ENCODE measurements around the gene PDCD2L.
A peak's percentile ranks its signal among the peaks of the same experiment; 100 is the strongest.
"Not testable (repeated sequence)": the region's sequence is repeated elsewhere in the genome, so short reads cannot be mapped to it uniquely, and the experiment has no call there.

The PDCD2L gene

GRCh38 chr19:34388745-34389144 is 15.5 kb upstream of the PDCD2L start:
- not testable (repeated sequence) for H3K27ac Mint-ChIP-seq; H3K9me3 Mint-ChIP-seq; H3K27me3 Mint-ChIP-seq (ENCODE audit: low read depth); H3K4me1 Mint-ChIP-seq (ENCODE audit: low read depth); H3K4me3 Mint-ChIP-seq
- H3K36me3 Mint-ChIP-seq (ENCODE audit: low read depth): peaks cover 32% of the 10 kb centered on the region

DNA sequence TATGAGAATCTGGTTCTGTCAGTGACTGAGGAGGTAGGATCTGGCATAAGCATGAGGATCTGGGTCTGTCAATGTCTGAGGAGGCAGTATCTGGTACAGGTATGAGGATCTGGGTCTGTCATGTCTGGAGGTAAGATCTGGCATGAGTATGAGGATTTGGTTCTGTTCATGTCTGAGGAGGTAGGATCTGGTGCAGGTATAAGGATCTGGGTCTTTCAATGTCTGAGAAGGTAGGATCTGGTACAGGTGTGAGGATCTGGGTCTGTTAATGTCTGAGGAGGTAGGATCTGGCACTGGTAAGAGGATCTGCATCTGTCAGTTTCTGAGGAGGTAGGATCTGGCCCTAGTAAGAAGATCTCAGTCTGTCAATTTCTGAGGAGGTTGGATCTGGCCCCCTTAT is 12.4 kb upstream of the PDCD2L start:
- Mint-ChIP-seq H3K9me3 (no peaks in the 10 kb centered on the region), H3K27me3 (ENCODE audit: low read depth) (no peaks in the 10 kb centered on the region), H3K4me1 (ENCODE audit: low read depth) (no peaks in the 10 kb centered on the region), H3K4me3 (no peak overlapping the region), H3K36me3 (ENCODE audit: low read depth) (peaks cover 11% of the 10 kb centered on the region), H3K27ac (no peak overlapping the region)

DNA sequence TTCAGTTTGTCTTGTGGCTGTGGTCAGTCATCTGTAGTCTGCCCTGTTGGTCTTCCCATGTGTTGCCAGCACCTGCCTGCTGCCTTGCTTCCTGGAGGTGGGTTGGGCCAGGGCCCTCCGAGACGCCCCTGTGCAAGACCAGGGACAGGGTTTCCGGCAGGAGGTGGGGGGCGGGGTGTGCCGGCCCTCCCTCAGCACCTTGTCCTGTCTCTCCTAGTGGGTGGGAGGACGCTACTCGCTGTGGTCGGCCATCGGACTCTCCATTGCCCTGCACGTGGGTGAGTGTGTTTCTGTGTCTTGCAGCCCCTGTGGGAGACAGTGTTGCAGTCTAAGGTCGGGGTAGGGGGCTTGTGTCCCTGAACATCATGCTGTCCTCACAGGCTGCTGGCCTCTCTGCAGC is 11.2 kb upstream of the PDCD2L start:
- no peaks in the 10 kb centered on the region for H3K27me3 Mint-ChIP-seq (ENCODE audit: low read depth)
- no peaks in the 10 kb centered on the region for H3K9me3 Mint-ChIP-seq
- H3K4me1 Mint-ChIP-seq (ENCODE audit: low read depth): no peaks in the 10 kb centered on the region
- H3K27ac Mint-ChIP-seq: no peak overlapping the region
- H3K4me3 Mint-ChIP-seq: no peak overlapping the region
- H3K36me3 Mint-ChIP-seq (ENCODE audit: low read depth): peaks cover 9% of the 10 kb centered on the region

DNA sequence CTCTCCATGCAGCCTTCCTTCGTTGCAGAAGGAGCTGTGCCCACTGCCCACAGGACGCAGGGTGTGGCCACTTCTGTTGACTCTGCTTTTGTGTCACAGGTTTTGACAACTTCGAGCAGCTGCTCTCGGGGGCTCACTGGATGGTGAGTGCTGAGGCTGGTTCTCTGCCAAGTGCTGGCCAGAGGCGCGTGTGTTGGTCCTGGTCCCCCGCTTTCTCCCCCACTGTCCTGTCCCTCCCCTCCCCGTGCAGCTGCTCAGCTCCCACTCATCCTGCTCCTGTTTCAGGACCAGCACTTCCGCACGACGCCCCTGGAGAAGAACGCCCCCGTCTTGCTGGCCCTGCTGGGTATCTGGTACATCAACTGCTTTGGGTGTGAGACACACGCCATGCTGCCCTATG is 10.6 kb upstream of the PDCD2L start:
- Mint-ChIP-seq H3K27me3 (ENCODE audit: low read depth) (no peaks in the 10 kb centered on the region), H3K9me3 (no peaks in the 10 kb centered on the region), H3K27ac (no peak overlapping the region), H3K36me3 (ENCODE audit: low read depth) (peaks cover 9% of the 10 kb centered on the region), H3K4me1 (ENCODE audit: low read depth) (no peaks in the 10 kb centered on the region), H3K4me3 (no peak overlapping the region)

GRCh38 chr19:34397853-34398252 is 6.3 kb upstream of the PDCD2L start:
- peaks cover 23% of the 10 kb centered on the region for H3K36me3 Mint-ChIP-seq (ENCODE audit: low read depth)

DNA sequence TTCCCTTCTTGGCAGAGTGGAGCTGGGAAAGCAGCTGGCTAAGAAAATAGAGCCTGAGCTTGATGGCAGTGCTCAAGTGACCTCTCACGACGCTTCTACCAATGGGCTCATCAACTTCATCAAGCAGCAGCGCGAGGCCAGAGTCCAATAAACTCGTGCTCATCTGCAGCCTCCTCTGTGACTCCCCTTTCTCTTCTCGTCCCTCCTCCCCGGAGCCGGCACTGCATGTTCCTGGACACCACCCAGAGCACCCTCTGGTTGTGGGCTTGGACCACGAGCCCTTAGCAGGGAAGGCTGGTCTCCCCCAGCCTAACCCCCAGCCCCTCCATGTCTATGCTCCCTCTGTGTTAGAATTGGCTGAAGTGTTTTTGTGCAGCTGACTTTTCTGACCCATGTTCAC is 4.3 kb upstream of the PDCD2L start:
- H3K27me3 Mint-ChIP-seq (ENCODE audit: low read depth): no peaks in the 10 kb centered on the region
- H3K9me3 Mint-ChIP-seq: no peaks in the 10 kb centered on the region
- H3K27ac Mint-ChIP-seq: peak overlapping the region; percentile 59
- H3K4me3 Mint-ChIP-seq: no peak overlapping the region
- H3K4me1 Mint-ChIP-seq (ENCODE audit: low read depth): peaks cover 4% of the 10 kb centered on the region
- peaks cover 21% of the 10 kb centered on the region for H3K36me3 Mint-ChIP-seq (ENCODE audit: low read depth)

More at GRCh38 chr19:34397853-34398252, 6.3 kb upstream of the PDCD2L start:
- H3K4me1 Mint-ChIP-seq (ENCODE audit: low read depth): no peaks in the 10 kb centered on the region
- H3K27me3 Mint-ChIP-seq (ENCODE audit: low read depth): no peaks in the 10 kb centered on the region
- no peak overlapping the region for H3K27ac Mint-ChIP-seq
- no peak overlapping the region for H3K4me3 Mint-ChIP-seq
- H3K9me3 Mint-ChIP-seq: no peaks in the 10 kb centered on the region

DNA sequence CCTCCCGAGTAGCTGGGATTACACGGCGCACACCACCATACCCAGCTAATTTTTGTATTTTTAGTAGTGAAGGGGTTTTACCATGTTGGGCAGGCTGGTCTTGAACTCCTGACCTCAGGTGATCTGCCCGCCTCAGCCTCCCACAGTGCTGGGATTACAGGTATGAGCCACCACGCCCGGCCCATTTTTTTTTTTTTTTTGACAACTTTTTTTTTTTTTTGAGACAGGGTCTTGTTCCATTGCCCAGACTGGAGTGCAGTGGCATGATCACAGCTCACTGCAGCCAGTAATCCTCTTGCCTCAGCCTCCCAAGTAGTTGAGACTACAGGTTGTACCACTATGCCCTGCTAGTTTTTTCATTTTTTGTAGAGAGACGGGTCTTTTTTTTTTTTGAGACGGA is 3.4 kb upstream of the PDCD2L start:
- not testable (repeated sequence) for H3K4me1 Mint-ChIP-seq (ENCODE audit: low read depth); H3K27me3 Mint-ChIP-seq (ENCODE audit: low read depth); H3K4me3 Mint-ChIP-seq; H3K27ac Mint-ChIP-seq; H3K9me3 Mint-ChIP-seq
- H3K36me3 Mint-ChIP-seq (ENCODE audit: low read depth): peaks cover 19% of the 10 kb centered on the region

DNA sequence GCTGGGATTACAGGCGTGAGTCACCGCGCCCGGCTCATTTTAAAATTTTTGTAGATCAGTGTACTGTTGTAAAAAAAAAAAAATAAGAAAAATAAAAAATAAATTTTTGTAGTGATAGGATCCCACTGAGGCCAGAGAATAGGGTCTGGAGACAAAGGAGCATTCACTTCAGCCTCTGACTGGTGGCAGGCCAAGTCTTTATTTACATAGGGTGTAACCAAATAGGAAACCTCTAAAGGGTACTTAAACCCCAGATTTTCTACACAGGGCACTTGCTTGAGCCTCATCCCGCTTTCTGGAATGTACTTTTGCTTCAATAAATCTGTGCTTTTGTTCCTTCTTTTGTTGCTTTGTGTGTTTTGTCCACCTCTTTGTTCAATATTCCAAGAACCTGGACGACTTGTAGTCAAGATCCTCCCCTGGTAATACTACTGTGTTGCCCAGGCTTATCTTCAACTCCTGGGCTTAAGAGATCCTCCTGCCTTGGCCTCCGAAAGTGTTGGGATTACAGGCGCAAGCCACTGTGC is 2.1 kb upstream of the PDCD2L start:
- H3K36me3 Mint-ChIP-seq (ENCODE audit: low read depth): peaks cover 19% of the 10 kb centered on the region
- no peak overlapping the region for H3K4me3 Mint-ChIP-seq
- H3K27ac Mint-ChIP-seq: no peak overlapping the region
- peaks cover 4% of the 10 kb centered on the region for H3K4me1 Mint-ChIP-seq (ENCODE audit: low read depth)
- H3K9me3 Mint-ChIP-seq: no peaks in the 10 kb centered on the region
- no peaks in the 10 kb centered on the region for H3K27me3 Mint-ChIP-seq (ENCODE audit: low read depth)

DNA sequence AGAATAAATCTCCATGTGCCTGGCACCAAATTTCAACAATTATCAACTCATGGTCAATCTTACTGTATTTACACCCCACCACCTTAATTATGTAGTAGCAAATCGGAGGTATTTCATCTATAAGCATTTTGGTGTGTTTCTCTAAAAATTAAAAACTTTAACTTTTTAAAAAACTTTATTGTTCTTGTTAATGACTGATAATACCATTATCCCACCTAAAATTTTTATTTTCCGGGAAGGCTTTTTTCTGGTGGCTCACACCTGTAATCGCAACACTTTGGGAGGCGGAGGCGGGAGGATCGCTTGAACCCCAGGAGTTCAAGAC is 453 bp upstream of the PDCD2L start:
- Mint-ChIP-seq H3K4me3 (peak overlapping the region; percentile 87), H3K36me3 (ENCODE audit: low read depth) (peaks cover 20% of the 10 kb centered on the region), H3K27ac (peak overlapping the region; percentile 80), H3K4me1 (ENCODE audit: low read depth) (peaks cover 4% of the 10 kb centered on the region), H3K27me3 (ENCODE audit: low read depth) (no peaks in the 10 kb centered on the region), H3K9me3 (no peaks in the 10 kb centered on the region)

DNA sequence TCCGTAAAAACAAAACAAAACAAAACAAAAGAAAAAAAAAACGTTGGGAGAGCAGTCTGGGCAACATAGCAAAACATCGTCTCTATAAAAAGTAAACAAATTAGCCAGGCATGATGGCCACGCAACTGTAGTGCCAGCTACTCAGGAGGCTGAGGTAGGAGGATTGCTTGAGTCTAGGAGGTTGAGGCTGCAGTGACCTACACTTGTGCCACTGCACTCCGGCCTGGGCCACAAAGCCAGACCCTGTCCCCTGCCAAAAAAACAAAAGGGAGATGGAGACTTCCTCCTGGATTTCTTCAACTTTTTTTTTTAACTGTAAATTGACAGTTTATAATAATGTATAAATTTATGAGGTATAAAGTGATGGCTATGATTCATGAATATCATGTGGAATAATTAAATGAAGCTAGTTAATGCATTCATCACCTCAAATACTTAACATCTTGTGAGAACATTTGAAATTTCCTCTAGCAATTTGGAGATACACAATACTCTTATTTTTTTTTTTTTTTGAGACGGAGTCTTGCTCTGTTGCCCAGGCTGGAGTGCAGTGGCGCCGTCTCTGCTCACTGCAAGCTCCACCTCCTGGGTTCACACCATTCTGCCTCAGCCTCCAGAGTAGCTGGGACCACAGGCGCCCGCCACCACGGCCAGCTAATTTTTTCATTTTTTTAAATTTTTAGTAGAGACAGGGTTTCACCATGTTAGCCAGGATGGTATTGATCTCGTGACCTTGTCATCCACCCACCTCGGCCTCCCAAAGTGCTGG is 1.9 kb downstream of the PDCD2L start:
- Mint-ChIP-seq H3K9me3 (no peaks in the 10 kb centered on the region), H3K27ac (no peak overlapping the region), H3K27me3 (ENCODE audit: low read depth) (no peaks in the 10 kb centered on the region), H3K4me3 (no peak overlapping the region), H3K36me3 (ENCODE audit: low read depth) (peaks cover 15% of the 10 kb centered on the region), H3K4me1 (ENCODE audit: low read depth) (peaks cover 4% of the 10 kb centered on the region)

DNA sequence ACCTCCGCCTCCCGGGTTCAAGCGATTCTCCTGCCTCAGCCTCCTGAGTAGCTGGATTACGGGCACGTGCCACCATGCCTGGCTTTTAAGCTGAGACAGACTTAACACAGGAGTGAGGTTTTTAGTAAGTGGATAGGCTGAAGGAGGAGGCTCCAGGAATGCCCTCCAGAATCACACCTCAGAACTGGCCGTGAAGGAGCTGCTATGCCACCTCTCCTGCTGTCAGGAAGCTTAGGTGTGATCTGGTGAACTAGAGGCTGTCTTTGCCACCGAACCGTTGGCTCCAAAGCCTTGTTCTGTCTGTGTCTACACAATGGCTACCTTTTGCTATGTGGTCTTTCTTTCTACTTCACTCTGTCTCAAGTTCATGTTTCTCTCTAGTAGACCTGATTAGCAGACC is 4.2 kb downstream of the PDCD2L start:
- H3K4me3 Mint-ChIP-seq: no peak overlapping the region
- peaks cover 12% of the 10 kb centered on the region for H3K36me3 Mint-ChIP-seq (ENCODE audit: low read depth)
- H3K4me1 Mint-ChIP-seq (ENCODE audit: low read depth): peaks cover 4% of the 10 kb centered on the region
- H3K27me3 Mint-ChIP-seq (ENCODE audit: low read depth): no peaks in the 10 kb centered on the region
- H3K9me3 Mint-ChIP-seq: no peaks in the 10 kb centered on the region
- H3K27ac Mint-ChIP-seq: no peak overlapping the region

DNA sequence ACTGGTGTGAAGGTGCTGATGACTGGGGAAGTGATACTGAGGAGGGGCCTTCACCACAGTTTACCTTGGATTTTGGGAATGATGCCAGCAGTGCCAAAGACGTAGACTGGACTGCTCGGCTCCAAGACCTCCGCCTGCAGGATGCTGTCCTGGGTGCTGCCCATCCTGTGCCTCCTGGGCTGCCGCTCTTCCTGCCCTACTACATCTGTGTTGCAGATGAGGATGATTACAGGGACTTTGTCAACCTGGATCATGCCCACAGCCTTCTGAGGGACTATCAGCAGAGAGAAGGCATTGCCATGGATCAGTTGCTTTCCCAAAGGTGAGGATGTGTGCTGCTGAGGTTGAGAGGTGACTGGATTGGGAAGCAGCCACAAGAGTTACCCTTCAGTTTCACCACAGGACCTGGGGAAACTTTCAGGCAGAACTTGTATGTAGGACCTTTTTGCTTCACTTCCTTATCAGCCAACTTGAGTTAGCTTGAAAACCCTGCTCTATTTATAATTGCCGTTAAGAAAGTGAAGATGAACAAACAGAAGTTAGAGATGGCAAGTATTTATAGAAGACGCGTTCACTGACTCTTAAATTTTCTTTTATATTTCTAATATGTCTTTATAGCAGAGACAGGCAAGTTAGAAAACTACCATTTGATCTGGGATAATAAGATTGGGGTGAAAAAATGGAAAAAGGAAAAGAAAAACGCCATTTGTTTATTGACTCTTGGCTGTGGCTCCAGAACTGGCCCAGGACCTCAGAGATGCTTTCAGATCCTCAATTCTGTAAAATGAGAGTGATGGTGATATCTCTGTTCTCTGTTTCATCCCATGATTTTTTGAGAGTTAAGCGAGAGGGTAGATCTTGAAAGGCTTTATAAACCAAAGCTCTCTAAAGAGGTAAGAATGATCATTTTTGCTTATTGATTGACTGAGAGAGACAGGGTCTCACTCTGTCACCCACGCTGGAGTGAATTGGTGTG is 5.3 kb downstream of the PDCD2L start:
- Mint-ChIP-seq H3K36me3 (ENCODE audit: low read depth) (peaks cover 17% of the 10 kb centered on the region), H3K4me3 (no peak overlapping the region), H3K4me1 (ENCODE audit: low read depth) (peaks cover 1% of the 10 kb centered on the region), H3K9me3 (no peaks in the 10 kb centered on the region), H3K27me3 (ENCODE audit: low read depth) (no peaks in the 10 kb centered on the region), H3K27ac (peak overlapping the region; percentile 35)

- no peaks in the 10 kb centered on the region for H3K27me3 Mint-ChIP-seq (ENCODE audit: low read depth)
- no peaks in the 10 kb centered on the region for H3K9me3 Mint-ChIP-seq
- no peak overlapping the region for H3K4me3 Mint-ChIP-seq
- H3K27ac Mint-ChIP-seq: no peak overlapping the region
- H3K36me3 Mint-ChIP-seq (ENCODE audit: low read depth): peaks cover 17% of the 10 kb centered on the region
- H3K4me1 Mint-ChIP-seq (ENCODE audit: low read depth): no peaks in the 10 kb centered on the region
Measured at GRCh38 chr19:34411216-34411615, 7.0 kb downstream of the PDCD2L start.

DNA sequence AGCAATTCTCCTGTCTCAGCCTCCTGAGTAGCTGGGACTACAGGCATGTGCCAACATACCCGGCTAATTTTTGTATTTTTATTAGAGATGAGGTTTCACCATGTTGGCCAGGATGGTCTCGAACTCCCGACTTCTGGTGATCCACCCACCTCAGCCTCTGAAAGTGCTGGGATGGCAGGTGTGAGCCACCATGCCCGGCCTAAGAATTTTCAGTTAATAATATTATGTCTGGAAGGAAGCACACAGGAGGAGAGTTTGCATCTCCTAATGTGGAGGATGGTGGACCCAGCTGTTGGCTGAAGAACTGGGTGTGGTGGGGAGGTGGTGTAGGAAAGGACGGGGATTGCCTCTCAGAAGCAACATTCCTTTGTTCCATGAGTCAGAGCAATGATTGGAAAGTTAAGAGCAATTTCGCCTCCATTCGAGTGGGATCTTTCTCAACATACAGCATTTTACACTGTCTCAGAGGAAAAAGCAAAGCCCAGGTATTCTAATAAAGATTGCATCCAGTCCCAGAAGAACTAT is 11.9 kb downstream of the PDCD2L start:
- Mint-ChIP-seq H3K36me3 (ENCODE audit: low read depth) (peaks cover 8% of the 10 kb centered on the region), H3K27me3 (ENCODE audit: low read depth) (no peaks in the 10 kb centered on the region), H3K27ac (no peak overlapping the region), H3K9me3 (no peaks in the 10 kb centered on the region), H3K4me3 (no peak overlapping the region), H3K4me1 (ENCODE audit: low read depth) (no peaks in the 10 kb centered on the region)

DNA sequence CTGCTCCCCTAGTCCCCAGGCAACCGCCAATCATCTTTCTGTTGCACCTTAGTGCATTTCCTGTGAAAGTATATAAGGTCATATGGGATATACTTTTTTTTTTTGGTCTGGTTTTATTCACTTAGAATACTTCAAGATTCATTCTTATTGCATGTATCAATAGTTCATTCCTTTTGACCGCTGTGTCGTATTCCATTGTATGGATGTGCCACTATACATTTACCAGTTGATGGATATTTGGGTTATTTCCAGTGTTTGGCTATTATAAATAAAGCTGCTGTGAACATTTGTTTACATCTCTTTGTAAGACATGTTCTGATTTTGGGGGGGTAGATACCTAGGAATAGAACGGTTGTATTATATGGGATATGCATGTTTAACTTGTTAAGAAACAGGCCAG is 14.1 kb downstream of the PDCD2L start:
- no peak overlapping the region for H3K27ac Mint-ChIP-seq
- H3K27me3 Mint-ChIP-seq (ENCODE audit: low read depth): no peaks in the 10 kb centered on the region
- no peak overlapping the region for H3K4me3 Mint-ChIP-seq
- no peaks in the 10 kb centered on the region for H3K9me3 Mint-ChIP-seq
- peaks cover 8% of the 10 kb centered on the region for H3K36me3 Mint-ChIP-seq (ENCODE audit: low read depth)
- no peaks in the 10 kb centered on the region for H3K4me1 Mint-ChIP-seq (ENCODE audit: low read depth)

Data from T-helper 1 cell treated with Interleukin-12 subunit alpha and Interleukin-12 subunit beta and Interleukin-4 antibody, amounts not matched to agents 30 μg/mL and 1 μg/mL, for 36 hours (primary cell).